Ovary (tissue), 9 donors: ENCODE measurements around the gene ACAP3. TPM values are rescaled to one million over a fixed set of nuclear protein-coding genes. Genes with fewer than 3 reads are reported as not detected.
A peak's percentile ranks its signal among the peaks of the same experiment; 100 is the strongest.

ENCODE experiments used
- DNase-seq, 5 donors: peaks; one replicate each; pipeline ENCODE4 v3.0.0-alpha.2; 2019 to 2020
- H3K27ac ChIP-seq, 2 donors: fragments of 200-600 bp; one replicate each; pipeline versions ENCODE4 v1.5.1 to v1.8.0; 2019 to 2022
- H3K27me3 ChIP-seq: fragments of 200-600 bp; one replicate; pipeline ENCODE4 v1.8.0; 2022
- H3K36me3 ChIP-seq: fragments of 200-600 bp; sonication (generic); one replicate; pipeline ENCODE4 v1.5.1; 2019
- H3K4me1 ChIP-seq: one replicate; pipeline ENCODE4 v1.8.1; 2013; ENCODE audit warnings: mild to moderate bottlenecking, moderate library complexity; ENCODE audit not compliant: insufficient read depth
- H3K4me3 ChIP-seq: fragments of 200-600 bp; sonication (generic); one replicate; pipeline ENCODE4 v1.5.1; 2017
- H3K9me3 ChIP-seq, 2 donors: fragments of 200-600 bp in 1 of 2; sonication (generic) in 1 of 2; one replicate each; pipeline versions ENCODE4 v1.5.1 to v1.8.1; 2013 to 2019; ENCODE audit warnings: mild to moderate bottlenecking in 1 of 2, moderate library complexity in 1 of 2
- EP300 ChIP-seq: sonication (generic); formaldehyde crosslinking; IDR thresholded peaks from one replicate; pipeline ENCODE4 v1.6.1; 2017; ENCODE audit warnings: antibody characterized with exemption
- POLR2A ChIP-seq: fragments of 450-650 bp; IDR thresholded peaks from one replicate; pipeline ENCODE4 v1.6.1; 2017; ENCODE audit warnings: antibody characterized with exemption, mild to moderate bottlenecking, moderate library complexity
- WGBS, 3 donors: extraction: QIAGEN DNeasy Blood & Tissue Kit in 1 of 3; methylation state at CpG; one replicate each; pipeline versions ENCODE4 v1.1.5 to v1.1.7; 2013 to 2017; 5-methylcytosine and 5-hydroxymethylcytosine counted together
- intact Hi-C, 4 donors: fragments of 100-400 bp; cut with DNase I; formaldehyde crosslinking; loops; one replicate each; pipeline versions ENCODE4 v1.11.0 to v1.15.1; 2022 to 2023
- polyA plus RNA-seq, 2 donors: library from polyadenylated mRNA; stranded (reverse); fragments of 200-250 nt in 1 of 2; fragments of 350-450 nt in 1 of 2; fragmentation: Illumina TruSeq in 1 of 2; extraction: RNeasy Lipid Tissue Mini Kit (QIAGEN cat#74804) in 1 of 2; gene quantifications; one replicate each; pipeline ENCODE4 v1.2.3, GENCODE V29; 2013 to 2014
- total RNA-seq, 7 donors: library from RNA; depleted of rRNA in 2 of 7; stranded (reverse); fragments of >200 nt in 2 of 7; fragmentation: NEBNext Ultra II Directional in 3 of 7; extraction: Animal tissue kit (Norgen Biotek cat#: 25700) in 3 of 7; gene quantifications; one replicate each; pipeline versions ENCODE4 v1.1.0 to v1.2.4, GENCODE V29; 2016 to 2023
- TF ChIP-seq, protein P1 (sequence below), 3 donors: fragments of 450-650 bp in 2 of 3; fragments of 200-600 bp in 1 of 3; IDR thresholded peaks; one replicate each; pipeline versions ENCODE4 v1.5.1 to v1.8.0; 2016 to 2022; ENCODE audit warnings: antibody characterized with exemption in 3 of 3, mild to moderate bottlenecking in 1 of 3
- donor health status: DM: no; HTN: no; CAD: no; lungs with moderate emphysema.
- donor health status: DM: no; HTN: no; CAD: no.
- donor health status: Bipolar disorder and iron deficiency.
- donor health status: DM: yes; HTN: yes; CAD: no.
- donor health status: DM: no; HTN: no; CAD: no.
- donor health status: DM: yes; HTN: yes; CAD: no.

ACAP3 gene
- total and polyA plus RNA-seq, 9 donors, result 3.5 to 62.4 (median 45.1) TPM

DNA sequence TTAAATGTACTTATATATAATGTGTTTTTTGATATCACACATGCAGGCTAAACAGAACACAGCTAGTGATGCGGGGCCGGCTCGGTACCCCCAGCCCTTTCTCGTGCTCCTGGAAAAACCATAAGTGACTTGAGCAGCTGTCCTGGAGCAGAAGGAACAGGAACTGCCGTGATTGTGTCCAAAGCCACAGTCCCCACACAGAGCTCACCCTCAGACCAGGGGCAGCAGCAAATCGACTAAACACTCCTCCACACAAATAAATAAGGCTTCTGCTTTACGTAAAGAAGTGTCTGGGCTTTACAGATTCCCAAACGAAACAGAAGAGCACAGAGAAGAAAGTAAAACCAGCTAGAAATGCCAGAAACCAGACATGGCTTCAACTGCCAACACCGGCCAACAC is 43.7 kb downstream of the ACAP3 start:
- Histone ChIP-seq H3K9me3 (no peaks in the 10 kb centered on the region), H3K27me3 (no peaks in the 10 kb centered on the region), H3K4me1 (no peaks in the 10 kb centered on the region), H3K27ac (no peak overlapping the region), H3K4me3 (no peak overlapping the region), H3K36me3 (peaks cover 4% of the 10 kb centered on the region)
- DNase-seq, result no peak
- no peak for TF ChIP-seq EP300
- TF ChIP-seq POLR2A, result no peak
- TF ChIP-seq, protein P1, sequence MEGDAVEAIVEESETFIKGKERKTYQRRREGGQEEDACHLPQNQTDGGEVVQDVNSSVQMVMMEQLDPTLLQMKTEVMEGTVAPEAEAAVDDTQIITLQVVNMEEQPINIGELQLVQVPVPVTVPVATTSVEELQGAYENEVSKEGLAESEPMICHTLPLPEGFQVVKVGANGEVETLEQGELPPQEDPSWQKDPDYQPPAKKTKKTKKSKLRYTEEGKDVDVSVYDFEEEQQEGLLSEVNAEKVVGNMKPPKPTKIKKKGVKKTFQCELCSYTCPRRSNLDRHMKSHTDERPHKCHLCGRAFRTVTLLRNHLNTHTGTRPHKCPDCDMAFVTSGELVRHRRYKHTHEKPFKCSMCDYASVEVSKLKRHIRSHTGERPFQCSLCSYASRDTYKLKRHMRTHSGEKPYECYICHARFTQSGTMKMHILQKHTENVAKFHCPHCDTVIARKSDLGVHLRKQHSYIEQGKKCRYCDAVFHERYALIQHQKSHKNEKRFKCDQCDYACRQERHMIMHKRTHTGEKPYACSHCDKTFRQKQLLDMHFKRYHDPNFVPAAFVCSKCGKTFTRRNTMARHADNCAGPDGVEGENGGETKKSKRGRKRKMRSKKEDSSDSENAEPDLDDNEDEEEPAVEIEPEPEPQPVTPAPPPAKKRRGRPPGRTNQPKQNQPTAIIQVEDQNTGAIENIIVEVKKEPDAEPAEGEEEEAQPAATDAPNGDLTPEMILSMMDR (IDR thresholded peaks at IDR 0.05), result no peak
- 83 to 85% (median 85%) methylated on average over 9 of the region's 9 CpGs for whole genome bisulfite sequencing, 3 donors
- intact Hi-C loops, result no loop called here

DNA sequence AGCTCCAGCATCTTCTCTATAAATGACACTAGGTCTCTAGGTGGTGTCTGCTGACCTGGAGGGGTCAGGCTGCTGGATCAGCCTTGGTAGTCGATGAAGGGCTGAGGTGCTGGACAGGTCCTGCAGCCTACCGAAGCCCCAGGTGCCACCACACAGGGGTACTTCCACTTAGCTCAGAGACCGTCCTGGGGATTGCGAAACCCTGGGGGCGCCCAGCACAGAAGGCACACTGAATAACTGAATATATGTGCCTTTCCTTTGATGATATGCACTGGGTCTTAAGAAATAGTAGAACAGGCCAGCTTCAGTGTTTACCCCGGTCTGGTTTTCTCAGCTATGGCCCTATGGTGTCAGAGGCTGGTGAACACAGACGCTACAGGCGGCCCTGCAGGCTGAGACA is 45.0 kb downstream of the ACAP3 start:
- Histone ChIP-seq H3K36me3 (peaks cover 4% of the 10 kb centered on the region), H3K27me3 (no peaks in the 10 kb centered on the region), H3K9me3 (no peaks in the 10 kb centered on the region), H3K4me1 (no peaks in the 10 kb centered on the region), H3K27ac (no peak overlapping the region), H3K4me3 (no peak overlapping the region)
- 90 to 97% (median 93%) methylated on average over 8 of the region's 8 CpGs for WGBS, 3 donors
- TF ChIP-seq POLR2A (no peak), EP300 (no peak)
- no peak for DNase-seq
- intact Hi-C loops, result no loop called here

DNA sequence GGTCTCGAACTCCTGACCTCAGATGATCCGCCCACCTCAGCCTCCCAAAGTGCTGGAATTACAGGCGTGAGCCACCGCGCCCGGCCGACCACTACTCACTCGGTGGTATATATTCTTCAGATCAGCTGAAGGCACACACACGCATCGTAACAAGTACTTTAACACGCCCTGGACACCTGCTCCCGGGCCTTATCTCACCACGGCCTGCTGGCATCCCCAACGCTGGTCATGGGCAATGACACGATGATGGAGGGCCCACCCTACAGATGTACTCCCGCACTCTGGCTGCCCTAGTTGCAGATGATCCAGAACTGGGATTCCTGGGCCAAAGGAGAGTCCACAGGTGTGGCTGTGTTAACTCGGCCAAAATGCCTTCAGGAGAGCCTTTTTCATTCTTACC is 45.7 kb downstream of the ACAP3 start:
- intact Hi-C loops, result no loop called here
- H3K36me3 ChIP-seq, result peaks cover 4% of the 10 kb centered on the region
- WGBS, 3 donors, result 92 to 94% (median 93%) methylated on average over 17 of the region's 17 CpGs
- H3K4me1 ChIP-seq, result no peaks in the 10 kb centered on the region
- no peak for DNase-seq
- H3K9me3 ChIP-seq, result no peaks in the 10 kb centered on the region
- H3K27me3 ChIP-seq, result no peaks in the 10 kb centered on the region
- H3K4me3 ChIP-seq, result no peak overlapping the region
- TF ChIP-seq, protein P1 (IDR thresholded peaks at IDR 0.05), result no peak
- TF ChIP-seq POLR2A (no peak), EP300 (no peak)
- H3K27ac ChIP-seq, result no peak overlapping the region

DNA sequence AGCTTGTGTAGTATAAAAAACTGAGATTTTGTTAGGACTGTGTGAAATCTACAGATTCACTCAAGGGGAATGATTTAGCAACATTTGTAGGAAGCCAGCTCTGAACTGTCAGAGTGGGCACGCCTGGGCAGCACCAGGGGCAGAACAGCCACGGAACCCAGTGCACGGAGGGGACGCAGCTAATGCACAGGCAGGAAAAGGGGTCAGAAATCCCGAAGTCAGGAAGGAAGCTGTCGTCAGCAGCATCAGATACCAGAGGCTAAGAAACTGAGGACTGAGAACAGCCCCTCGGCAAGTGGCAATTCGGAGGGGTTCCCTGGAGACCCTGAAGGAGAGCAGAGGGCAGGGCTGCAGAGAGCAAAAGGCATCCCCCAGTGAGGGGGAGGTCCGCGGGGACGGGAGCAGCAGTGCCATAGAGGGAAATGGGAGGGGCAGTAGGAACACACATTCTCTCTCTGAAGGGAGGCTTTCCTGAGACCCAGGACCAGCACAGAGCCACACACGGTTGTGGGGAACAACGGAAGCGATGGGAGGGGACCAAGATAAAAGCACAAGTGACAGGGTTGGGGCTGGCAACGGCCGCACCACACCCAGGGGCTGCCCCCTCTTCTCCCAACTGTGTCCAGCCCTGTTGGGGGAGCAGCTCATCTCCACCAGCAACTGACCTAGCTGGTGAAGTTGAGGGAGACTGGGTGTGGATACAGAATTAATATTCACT is 46.7 kb downstream of the ACAP3 start:
- Histone ChIP-seq H3K9me3 (no peaks in the 10 kb centered on the region), H3K27ac (no peak overlapping the region), H3K36me3 (peaks cover 4% of the 10 kb centered on the region), H3K4me3 (no peak overlapping the region), H3K27me3 (no peaks in the 10 kb centered on the region), H3K4me1 (no peaks in the 10 kb centered on the region)
- intact Hi-C loops, result no loop called here
- WGBS, 3 donors, result 76 to 79% (median 78%) methylated on average over 16 of the region's 16 CpGs
- no peak for DNase-seq
- TF ChIP-seq, protein P1 (IDR thresholded peaks at IDR 0.05), result no peak
- TF ChIP-seq EP300 (no peak), POLR2A (no peak)

DNA sequence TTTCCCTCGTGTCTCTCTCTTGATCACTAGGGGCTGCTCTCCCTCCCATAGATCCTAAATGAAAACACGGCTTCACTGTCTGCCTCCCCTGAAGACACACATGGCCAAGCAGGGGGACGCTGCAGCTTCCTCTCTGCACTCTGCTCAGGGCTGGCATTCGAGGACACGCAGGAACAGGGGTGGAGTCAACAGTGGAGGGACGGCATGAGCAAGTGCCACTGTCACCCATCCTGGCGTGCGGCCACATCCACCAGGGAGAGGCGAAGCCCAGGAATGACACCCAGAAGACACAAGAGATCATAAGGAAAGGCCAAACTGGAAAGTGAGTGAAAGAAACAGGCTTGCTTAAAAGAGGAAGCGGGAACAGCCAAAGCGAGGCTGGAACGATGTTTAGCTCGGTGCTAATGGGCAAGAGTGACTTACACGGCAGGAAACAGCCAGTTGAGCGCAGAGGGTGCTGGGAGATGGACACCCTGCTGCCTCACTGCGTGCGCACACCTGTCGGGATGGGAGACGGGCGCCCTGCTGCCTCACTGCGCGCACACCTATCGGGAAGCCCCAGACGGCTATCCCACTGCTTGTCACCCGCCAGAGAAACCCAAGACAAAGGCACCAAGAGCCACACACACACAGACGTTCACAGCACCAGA is 47.7 kb downstream of the ACAP3 start:
- 80 to 89% (median 85%) methylated on average over 26 of the region's 26 CpGs for WGBS, 3 donors
- DNase-seq, result peak in 1 of 5 donors; percentile 32
- Histone ChIP-seq H3K27me3 (no peaks in the 10 kb centered on the region), H3K4me3 (no peak overlapping the region), H3K9me3 (no peaks in the 10 kb centered on the region), H3K27ac (no peak overlapping the region), H3K36me3 (peaks cover 4% of the 10 kb centered on the region), H3K4me1 (no peaks in the 10 kb centered on the region)
- intact Hi-C loops, result no loop called here
- TF ChIP-seq EP300 (no peak), POLR2A (no peak)
- TF ChIP-seq, protein P1 (IDR thresholded peaks at IDR 0.05), result no peak
